Myocyte (in vitro differentiated cells): ENCODE measurements around the gene GSG1L. TPM values are rescaled to one million over a fixed set of nuclear protein-coding genes. Genes with fewer than 3 reads are reported as not detected.

Experiments used
- DNase-seq: peaks from one replicate; pipeline ENCODE4 v3.0.0-alpha.2; 2012; ENCODE audit warnings: low read depth
- polyA plus RNA-seq: library from polyadenylated mRNA; unstranded; fragments of >200 nt; gene quantifications from one replicate; pipeline ENCODE4 v1.2.1, GENCODE V29; 2012; ENCODE audit warnings: missing spikeins
- total RNA-seq: library from RNA; depleted of rRNA; stranded (reverse); fragments of >200 nt; gene quantifications from 2 replicates; pipeline ENCODE4 v1.2.3, GENCODE V29; 2014

Gene GSG1L
- 0.57 TPM in 1 of 2 replicates, not detected in the other for total RNA-seq
- not detected for polyA plus RNA-seq

DNA sequence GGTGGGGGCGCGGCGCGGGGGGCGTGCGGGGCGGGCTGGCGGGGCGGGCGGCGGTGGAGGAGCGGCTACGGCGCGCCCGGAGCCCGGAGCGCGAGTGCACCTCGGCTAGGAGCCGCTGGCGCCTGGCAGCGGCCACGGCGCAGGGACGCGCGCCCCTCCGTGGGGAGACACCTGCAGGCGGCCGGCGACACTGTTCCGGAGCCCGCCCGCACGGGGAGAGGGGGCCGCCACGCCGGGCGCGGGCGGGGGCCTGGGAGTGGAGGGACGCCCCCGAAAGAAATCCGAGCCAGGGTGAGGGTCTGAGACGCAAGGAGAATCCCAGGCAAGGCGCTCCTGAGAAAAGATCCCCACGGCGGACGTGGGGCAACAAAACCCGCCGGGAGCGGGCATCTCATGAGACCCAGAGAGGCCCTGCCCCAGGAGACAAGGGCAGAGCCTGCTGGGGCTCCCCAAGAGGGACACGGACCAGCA lies at the start of gene GSG1L:
TSS of gene GSG1L (minus strand) at position 124 of the 471 bp plus-strand sequence. CDS start 290 bp downstream, outside the sequence.
- no peak for DNase-seq

- DNase-seq, result no peak
Measured at GRCh38 chr16:28112908-28113307, 49.4 kb upstream of the GSG1L start.

DNA sequence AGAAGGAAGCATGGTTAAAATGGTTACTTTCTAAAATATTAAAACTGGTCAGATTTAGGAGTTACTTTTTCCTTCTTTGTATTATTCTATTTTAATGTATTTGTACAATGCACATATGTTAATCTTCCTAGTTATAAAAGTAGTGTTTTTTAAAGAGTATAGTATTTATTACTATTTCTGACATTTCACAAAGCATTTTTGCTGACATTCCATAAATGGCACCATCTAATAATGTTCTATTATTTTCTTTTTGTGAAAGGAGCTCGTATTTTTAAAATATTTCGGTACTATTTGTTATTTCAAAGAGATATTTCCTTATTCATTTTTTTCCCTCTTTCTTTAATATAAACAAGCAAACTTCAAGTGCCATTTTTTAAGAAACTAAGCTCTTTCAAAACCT lies 47.5 kb upstream of the GSG1L start:
- DNase-seq, result no peak

DNA sequence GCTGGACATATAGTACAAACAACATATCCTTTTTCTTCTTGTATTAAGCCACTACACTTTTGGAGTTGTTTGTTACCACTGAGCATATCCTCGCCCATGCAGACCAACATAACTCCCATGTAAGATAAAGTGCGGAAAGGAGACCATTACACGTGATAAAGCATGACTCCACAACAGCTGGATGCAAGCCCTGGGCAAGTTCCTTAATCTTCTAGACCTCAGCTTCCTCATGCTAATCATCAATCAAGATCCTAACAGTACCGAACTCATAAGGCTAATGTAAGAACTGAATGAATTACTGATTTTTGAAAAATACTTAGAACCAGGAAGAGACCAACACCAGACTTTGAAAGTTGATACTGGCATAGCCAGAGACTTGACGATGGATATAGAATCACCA lies 47.0 kb upstream of the GSG1L start:
- DNase-seq, result no peak

DNA sequence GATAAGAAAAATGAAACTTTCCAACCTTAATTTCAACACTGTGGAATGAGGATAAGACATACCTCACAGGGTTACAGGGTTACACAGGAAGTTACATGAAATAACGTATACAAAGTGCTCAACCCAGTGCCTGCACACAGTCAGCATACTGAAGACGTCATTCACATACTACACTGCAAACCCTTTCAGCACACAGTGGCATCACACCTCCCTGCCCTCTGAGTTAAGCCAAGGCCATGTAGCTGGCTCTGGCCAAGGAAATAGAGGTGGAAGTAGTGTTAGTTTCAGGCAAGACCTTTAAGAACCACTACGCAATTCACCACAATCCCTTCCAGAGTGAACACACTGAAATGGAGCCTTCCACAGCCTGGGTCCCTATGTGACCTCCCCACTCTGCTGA lies 46.6 kb upstream of the GSG1L start:
- DNase-seq, result no peak

- no peak for DNase-seq
Measured at GRCh38 chr16:28108590-28109247, 45.2 kb upstream of the GSG1L start.

- DNase-seq, result no peak
Measured at GRCh38 chr16:28107232-28107631, 43.7 kb upstream of the GSG1L start.

GRCh38 chr16:28106467-28107215 lies 43.1 kb upstream of the GSG1L start:
- no peak for DNase-seq

DNA sequence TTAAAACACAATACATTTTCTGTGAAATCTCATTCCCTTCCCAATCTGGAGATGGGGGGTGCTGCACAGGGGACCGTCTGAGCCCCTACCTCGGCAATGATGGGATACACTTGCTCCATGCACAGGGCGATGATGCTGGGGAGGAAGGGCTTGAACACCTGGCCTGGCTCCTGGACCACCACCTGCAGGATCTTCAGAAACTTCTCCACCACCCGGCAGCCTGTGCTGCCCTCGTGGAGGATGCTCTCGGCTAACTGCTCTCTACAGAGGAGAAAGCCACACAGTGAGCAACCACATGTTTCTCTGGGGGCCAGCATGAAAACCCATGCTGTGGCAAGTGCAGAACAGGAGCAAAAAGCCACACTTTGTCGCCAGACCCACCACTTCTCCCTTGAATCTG lies 42.4 kb upstream of the GSG1L start:
- DNase-seq, result no peak

GRCh38 chr16:28105297-28105696 lies 41.8 kb upstream of the GSG1L start:
- DNase-seq, result no peak

DNA sequence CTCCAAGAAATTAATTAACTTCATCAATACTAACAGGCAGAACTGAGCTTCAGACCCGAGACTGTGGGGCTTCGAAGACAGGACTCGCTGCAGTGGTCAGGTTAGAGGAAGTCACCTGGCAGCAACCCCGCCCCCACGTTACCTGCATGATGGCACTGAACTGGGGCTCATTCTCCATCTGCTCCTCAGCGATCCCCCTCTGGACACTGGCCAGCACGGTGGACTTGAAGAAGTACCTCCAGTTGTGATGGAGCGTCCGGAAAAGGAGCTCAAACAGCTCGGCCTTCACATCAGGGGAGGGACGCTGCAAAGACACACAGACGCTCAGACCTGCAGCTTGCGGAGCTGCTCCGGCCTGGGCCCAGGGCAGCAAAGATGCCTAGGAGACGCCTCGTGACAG lies 40.9 kb upstream of the GSG1L start:
- DNase-seq, result no peak

- DNase-seq, result no peak
Measured at GRCh38 chr16:28103516-28104170, 40.1 kb upstream of the GSG1L start.

GRCh38 chr16:28101533-28101890 lies 38.0 kb upstream of the GSG1L start:
- no peak for DNase-seq

- DNase-seq, result no peak
Measured at GRCh38 chr16:28100810-28101532, 37.5 kb upstream of the GSG1L start.

DNA sequence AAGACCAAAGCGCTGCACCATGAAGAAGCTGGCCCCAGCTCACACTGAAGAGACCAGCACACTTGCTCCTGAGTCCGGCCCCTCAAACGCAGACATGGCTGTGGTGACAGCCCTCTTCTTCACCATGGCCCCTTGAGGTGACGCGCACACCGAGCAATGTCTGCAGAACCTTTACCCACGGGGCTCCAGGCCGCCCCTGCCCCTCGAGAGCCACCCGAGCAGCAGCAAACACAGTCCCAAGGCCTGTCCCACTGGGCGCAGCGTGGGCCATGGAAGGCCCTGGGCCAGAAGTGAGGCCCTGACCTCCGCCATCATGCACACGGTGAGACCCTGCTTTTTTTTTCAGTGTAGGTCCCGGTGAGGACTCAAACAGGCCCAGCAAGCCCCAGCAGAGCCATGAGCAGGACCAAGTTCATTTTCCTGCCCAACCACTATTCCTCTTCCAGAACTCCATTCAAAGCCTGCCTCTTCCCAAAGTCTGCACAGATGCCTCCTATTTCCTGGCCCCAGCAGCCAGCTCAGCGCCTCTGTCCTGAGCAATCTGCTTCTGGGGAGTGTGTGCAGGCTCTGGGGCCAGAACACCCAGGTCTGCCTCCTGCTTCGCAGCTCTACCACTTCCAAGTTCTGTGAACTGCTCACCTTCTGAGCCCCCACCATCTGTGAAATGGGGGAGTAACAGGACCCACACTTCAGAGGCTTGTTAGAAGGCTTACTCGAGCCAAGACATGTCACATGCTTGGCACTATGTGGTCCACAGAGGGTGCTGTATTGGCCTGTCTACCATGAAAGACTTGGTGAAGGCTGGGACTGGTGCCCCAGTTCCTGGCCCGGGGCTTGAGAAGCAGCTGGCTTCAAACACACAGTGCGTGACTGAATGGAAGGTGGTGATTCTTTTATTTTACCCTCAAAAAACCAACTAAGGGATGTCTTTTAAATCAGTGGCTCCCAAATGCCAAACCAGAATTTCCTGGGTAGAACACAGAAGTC lies 35.7 kb upstream of the GSG1L start:
- no peak for DNase-seq

DNA sequence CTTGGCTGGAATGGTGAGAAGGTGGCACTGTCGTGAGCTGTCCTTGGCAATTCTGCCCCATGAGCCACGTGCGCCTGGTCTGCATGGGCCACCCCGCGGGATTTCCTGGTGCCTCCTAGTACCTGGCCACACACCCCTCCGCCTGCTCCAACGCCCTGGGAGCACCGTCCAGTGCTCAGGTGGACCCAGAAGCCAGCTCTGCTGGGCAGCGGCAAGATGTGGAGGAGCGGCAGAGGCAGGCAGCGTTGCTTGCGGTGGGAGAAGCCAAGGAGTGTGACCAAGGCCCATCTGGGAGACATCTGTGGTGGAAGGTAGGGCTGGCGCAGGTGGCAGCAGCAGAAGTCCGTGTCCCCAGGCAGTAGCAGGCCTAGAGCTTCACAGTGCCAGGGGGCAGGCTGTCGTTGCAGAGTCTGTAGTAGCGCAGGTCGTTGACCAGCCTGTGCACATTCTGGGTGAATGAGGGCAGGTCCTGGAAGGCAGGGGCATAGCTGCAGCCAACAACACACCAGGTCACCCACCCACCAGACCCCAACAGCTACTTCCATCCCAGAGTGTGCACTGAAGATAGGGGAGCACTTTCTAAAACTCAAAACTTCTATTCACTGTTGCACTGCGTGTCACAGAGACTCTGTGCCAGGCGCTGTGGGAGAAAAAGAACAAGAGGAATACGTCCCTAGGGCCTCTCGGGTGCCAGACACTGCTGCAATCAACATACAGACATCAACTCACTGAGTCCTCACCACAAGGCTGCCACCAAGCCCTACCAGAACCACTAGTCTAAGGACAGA lies 34.9 kb upstream of the GSG1L start:
- DNase-seq, result no peak

GRCh38 chr16:28096983-28097899 lies 33.7 kb upstream of the GSG1L start:
- no peak for DNase-seq

DNA sequence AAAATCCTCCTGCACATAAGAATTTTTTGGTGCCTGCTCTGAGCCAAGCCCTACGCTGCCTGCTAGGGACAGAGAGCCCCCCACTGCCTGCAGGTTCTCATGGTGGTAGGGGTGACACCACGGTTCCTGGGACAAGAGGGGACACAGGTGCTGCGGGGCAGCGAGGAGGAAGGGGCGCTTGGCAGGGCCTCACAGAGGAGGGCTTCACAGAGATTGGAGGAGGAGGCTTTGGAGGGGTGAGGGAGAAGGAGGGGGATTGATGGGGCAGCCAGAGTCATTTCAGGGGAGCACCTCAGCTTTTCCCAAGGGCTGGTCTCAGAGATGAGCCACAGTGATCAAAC lies 29.8 kb upstream of the GSG1L start:
- no peak for DNase-seq
